ENCODE results near the gene PIGU. TPM values are rescaled to one million over a fixed set of nuclear protein-coding genes. Genes with fewer than 3 reads are reported as not detected.
A peak's percentile ranks its signal among the peaks of the same experiment; 100 is the strongest.

The PIGU gene
- total and polyA plus RNA-seq, 2 of the 13 experiments (the other 11 are each of a cell fraction or from before 2014, with no cell fraction given): 45.5 to 231 TPM

DNA sequence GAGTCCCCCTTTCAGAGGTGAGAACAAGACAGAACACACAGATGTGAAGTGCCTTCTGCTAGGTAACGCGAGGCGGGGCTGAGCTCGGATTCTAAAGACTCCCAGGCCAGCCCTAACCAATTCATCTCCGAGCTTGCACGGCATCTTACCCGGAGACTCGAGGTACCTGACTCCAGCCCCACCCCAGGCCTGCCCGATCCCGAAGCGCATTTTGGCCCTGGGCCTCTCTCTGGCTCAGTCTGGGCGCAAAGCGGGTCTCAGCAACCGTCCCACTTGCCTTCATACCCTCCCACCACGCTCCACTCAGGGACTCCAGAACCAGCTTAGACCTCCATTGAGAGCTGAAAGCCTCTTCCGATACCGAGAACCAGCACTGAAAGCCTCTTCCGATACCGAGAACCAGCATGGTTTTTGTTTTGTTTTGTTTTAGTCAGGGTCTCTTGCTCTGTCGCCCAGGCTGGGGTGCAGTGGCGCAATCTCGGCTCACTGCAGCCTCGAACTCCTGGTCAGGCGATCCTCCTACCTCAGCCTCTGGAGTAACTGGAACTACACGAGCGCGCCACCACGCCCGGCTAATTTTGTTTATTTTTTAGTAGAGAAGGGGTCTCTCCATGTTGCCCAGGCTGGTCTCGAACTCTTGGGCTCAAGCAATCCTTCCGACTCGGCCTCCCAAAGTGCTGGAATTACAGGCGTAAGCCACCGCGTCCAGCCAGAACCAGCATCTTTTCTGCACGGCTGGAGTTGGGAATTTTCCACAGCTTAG is 161.2 kb downstream of the PIGU start (continued):
- TF ChIP-seq NAIF1 (CRISPR knock-in tag; IDR thresholded peaks at IDR 0.05; ENCODE audit: borderline replicate concordance) (no peak), ZNF678 (CRISPR knock-in tag; IDR thresholded peaks at IDR 0.05) (peak; percentile 55; the same call in 1 of the 2 replicates), PLRG1 (conservative IDR thresholded peaks at IDR 0.05) (no peak), ZNF331 (CRISPR knock-in tag; IDR thresholded peaks at IDR 0.05) (0 out of 2 replicates have a peak, but pooled peaks have one; percentile 4), REXO4 (CRISPR knock-in tag; IDR thresholded peaks at IDR 0.05; ENCODE audit: borderline replicate concordance) (no peak), KDM5B (CRISPR knock-in tag; IDR thresholded peaks at IDR 0.05; ENCODE audit: borderline replicate concordance) (no peak; the same call in 1 of the 2 replicates), ZBTB7A (CRISPR knock-in tag; IDR thresholded peaks at IDR 0.05) (peak; percentile 65; the same call in 1 of the 2 replicates), NBN (conservative IDR thresholded peaks at IDR 0.05) (no peak), MXD4 (CRISPR knock-in tag; IDR thresholded peaks at IDR 0.05) (no peak; the same call in 1 of the 2 replicates), ZNF564 (CRISPR knock-in tag; IDR thresholded peaks at IDR 0.05) (no peak), ZNF547 (CRISPR knock-in tag; IDR thresholded peaks at IDR 0.05) (no peak), ZNF616 (CRISPR knock-in tag; IDR thresholded peaks at IDR 0.05; ENCODE audit: low read depth) (no peak; the same call in 1 of the 2 replicates), HMGA1 (CRISPR knock-in tag; conservative IDR thresholded peaks at IDR 0.05) (no peak)
- TF ChIP-seq, protein P1, sequence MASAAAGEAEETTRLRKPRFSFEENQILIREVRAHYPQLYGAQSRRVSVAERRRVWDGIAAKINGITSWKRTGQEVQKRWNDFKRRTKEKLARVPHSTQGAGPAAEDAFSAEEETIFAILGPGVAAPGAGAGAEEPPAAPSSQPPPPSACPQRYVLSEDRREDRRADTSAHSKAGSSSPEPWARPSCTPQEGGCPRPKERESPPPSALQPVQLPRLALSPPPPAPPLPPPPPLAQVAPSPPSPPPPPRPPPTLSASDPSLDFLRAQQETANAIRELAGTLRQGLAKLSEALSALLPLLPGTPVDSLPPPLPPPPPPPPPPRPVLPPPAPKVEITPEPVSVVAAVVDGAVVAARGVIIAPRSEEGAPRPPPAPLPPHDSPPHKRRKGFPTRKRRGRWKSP (CRISPR knock-in tag; IDR thresholded peaks at IDR 0.05): no peak
- TF ChIP-seq, protein P2, sequence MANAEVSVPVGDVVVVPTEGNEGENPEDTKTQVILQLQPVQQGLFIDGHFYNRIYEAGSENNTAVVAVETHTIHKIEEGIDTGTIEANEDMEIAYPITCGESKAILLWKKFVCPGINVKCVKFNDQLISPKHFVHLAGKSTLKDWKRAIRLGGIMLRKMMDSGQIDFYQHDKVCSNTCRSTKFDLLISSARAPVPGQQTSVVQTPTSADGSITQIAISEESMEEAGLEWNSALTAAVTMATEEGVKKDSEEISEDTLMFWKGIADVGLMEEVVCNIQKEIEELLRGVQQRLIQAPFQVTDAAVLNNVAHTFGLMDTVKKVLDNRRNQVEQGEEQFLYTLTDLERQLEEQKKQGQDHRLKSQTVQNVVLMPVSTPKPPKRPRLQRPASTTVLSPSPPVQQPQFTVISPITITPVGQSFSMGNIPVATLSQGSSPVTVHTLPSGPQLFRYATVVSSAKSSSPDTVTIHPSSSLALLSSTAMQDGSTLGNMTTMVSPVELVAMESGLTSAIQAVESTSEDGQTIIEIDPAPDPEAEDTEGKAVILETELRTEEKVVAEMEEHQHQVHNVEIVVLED (CRISPR knock-in tag; IDR thresholded peaks at IDR 0.05; ENCODE audit: borderline replicate concordance): no peak
- TF ChIP-seq, protein P3, sequence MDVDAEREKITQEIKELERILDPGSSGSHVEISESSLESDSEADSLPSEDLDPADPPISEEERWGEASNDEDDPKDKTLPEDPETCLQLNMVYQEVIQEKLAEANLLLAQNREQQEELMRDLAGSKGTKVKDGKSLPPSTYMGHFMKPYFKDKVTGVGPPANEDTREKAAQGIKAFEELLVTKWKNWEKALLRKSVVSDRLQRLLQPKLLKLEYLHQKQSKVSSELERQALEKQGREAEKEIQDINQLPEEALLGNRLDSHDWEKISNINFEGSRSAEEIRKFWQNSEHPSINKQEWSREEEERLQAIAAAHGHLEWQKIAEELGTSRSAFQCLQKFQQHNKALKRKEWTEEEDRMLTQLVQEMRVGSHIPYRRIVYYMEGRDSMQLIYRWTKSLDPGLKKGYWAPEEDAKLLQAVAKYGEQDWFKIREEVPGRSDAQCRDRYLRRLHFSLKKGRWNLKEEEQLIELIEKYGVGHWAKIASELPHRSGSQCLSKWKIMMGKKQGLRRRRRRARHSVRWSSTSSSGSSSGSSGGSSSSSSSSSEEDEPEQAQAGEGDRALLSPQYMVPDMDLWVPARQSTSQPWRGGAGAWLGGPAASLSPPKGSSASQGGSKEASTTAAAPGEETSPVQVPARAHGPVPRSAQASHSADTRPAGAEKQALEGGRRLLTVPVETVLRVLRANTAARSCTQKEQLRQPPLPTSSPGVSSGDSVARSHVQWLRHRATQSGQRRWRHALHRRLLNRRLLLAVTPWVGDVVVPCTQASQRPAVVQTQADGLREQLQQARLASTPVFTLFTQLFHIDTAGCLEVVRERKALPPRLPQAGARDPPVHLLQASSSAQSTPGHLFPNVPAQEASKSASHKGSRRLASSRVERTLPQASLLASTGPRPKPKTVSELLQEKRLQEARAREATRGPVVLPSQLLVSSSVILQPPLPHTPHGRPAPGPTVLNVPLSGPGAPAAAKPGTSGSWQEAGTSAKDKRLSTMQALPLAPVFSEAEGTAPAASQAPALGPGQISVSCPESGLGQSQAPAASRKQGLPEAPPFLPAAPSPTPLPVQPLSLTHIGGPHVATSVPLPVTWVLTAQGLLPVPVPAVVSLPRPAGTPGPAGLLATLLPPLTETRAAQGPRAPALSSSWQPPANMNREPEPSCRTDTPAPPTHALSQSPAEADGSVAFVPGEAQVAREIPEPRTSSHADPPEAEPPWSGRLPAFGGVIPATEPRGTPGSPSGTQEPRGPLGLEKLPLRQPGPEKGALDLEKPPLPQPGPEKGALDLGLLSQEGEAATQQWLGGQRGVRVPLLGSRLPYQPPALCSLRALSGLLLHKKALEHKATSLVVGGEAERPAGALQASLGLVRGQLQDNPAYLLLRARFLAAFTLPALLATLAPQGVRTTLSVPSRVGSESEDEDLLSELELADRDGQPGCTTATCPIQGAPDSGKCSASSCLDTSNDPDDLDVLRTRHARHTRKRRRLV (CRISPR knock-in tag; IDR thresholded peaks at IDR 0.05): no peak
- TF ChIP-seq, protein P4, sequence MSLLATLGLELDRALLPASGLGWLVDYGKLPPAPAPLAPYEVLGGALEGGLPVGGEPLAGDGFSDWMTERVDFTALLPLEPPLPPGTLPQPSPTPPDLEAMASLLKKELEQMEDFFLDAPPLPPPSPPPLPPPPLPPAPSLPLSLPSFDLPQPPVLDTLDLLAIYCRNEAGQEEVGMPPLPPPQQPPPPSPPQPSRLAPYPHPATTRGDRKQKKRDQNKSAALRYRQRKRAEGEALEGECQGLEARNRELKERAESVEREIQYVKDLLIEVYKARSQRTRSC (CRISPR knock-in tag; IDR thresholded peaks at IDR 0.05; ENCODE audit: low read depth): no peak
- TF ChIP-seq, protein P5, sequence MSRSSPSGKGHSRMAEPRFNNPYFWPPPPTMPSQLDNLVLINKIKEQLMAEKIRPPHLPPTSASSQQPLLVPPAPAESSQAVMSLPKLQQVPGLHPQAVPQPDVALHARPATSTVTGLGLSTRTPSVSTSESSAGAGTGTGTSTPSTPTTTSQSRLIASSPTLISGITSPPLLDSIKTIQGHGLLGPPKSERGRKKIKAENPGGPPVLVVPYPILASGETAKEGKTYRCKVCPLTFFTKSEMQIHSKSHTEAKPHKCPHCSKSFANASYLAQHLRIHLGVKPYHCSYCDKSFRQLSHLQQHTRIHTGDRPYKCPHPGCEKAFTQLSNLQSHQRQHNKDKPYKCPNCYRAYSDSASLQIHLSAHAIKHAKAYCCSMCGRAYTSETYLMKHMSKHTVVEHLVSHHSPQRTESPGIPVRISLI (CRISPR knock-in tag; IDR thresholded peaks at IDR 0.05; ENCODE audit: borderline replicate concordance): peak; percentile 36
